K562 (cell line): Measurements from ENCODE around the gene DMXL1. TPM values are rescaled to one million over a fixed set of nuclear protein-coding genes. Genes with fewer than 3 reads are reported as not detected.

Experiments
- ELK3 ChIP-seq: fragments of 450-650 bp; formaldehyde crosslinking; IDR thresholded peaks from 2 replicates; pipeline ENCODE4 v1.4.0; 2020; ENCODE audit warnings: mild to moderate bottlenecking
- FOXJ2 ChIP-seq: fragments of 200-800 bp; sonication (Bioruptor generic); IDR thresholded peaks from 2 replicates; pipeline ENCODE4 v1.6.1; 2016; ENCODE audit warnings: missing genetic modification characterization, missing compliant biosample characterization
- MEF2D ChIP-seq: conservative IDR thresholded peaks from 2 replicates; pipeline ENCODE4 v1.6.1; 2016; ENCODE audit warnings: low read depth, missing genetic modification characterization, missing compliant biosample characterization
- MNT ChIP-seq, 2 experiments: fragments of 450-650 bp; conservative IDR thresholded peaks; 2 replicates each; pipeline ENCODE4 v1.6.1; 2017; ENCODE audit warnings: mild to moderate bottlenecking in 2 of 2, moderate library complexity in 2 of 2
- RBM34 ChIP-seq: fragments of 200-400 bp; formaldehyde crosslinking; IDR thresholded peaks from 2 replicates; pipeline ENCODE4 v1.6.1; 2018; ENCODE audit warnings: low read length, borderline replicate concordance; ENCODE audit not compliant: insufficient read depth
- SNRNP70 ChIP-seq: fragments of 200-400 bp; formaldehyde crosslinking; optimal IDR thresholded peaks from 2 replicates; pipeline ENCODE3; 2017; ENCODE audit warnings: low read depth, low read length
- TSHZ1 ChIP-seq: fragments of 250-450 bp; sonication (Bioruptor Pico); IDR thresholded peaks from 2 replicates; pipeline ENCODE4 v1.4.0; 2020; ENCODE audit warnings: mild to moderate bottlenecking, moderate library complexity
- ZNF253 ChIP-seq: fragments of 250-450 bp; sonication (Bioruptor Pico); conservative IDR thresholded peaks from 2 replicates; pipeline ENCODE4 v1.6.1; 2021; ENCODE audit warnings: mild to moderate bottlenecking
- ZNF274 ChIP-seq: IDR thresholded peaks from 2 replicates; pipeline ENCODE4 v1.6.1; 2011; ENCODE audit warnings: low read depth, mild to moderate bottlenecking, low read length, moderate library complexity, borderline replicate concordance
- ZNF518B ChIP-seq: fragments of 250-450 bp; sonication (Bioruptor Pico); IDR thresholded peaks from 2 replicates; pipeline ENCODE4 v1.5.0; 2021; ENCODE audit warnings: mild to moderate bottlenecking, moderate library complexity
- ZNF592 ChIP-seq: fragments of 450-650 bp; IDR thresholded peaks from 2 replicates; pipeline ENCODE4 v1.6.1; 2017; ENCODE audit warnings: antibody characterized with exemption, mild to moderate bottlenecking
- polyA plus RNA-seq, 8 experiments: library from polyadenylated mRNA; depleted of rRNA in 4 of 8; stranded (reverse) in 5 of 8; unstranded in 3 of 8; fragments of >200 nt; fragmentation: Nextera tagmentation in 2 of 8; fragmentation: Illumina TruSeq in 1 of 8; extraction: Ambion mirVana in 2 of 8; extraction: Trizol in 1 of 8; gene quantifications; 2 replicates each; pipeline versions ENCODE4 v1.2.1 to v1.2.3, GENCODE V29; 2011 to 2014; ENCODE audit warnings: inconsistent platforms in 1 of 8, missing spikeins in 1 of 8
- total RNA-seq, 7 experiments: library from RNA; depleted of rRNA in 6 of 7; stranded (reverse); fragments of >200 nt in 6 of 7; fragmentation: Illumina TruSeq in 2 of 7; extraction: Trizol in 2 of 7; gene quantifications; 2 replicates each; pipeline versions ENCODE4 v1.2.1 to v1.2.3, GENCODE V29; 2011 to 2021; ENCODE audit warnings: low replicate concordance in 1 of 7

Gene DMXL1
- total and polyA plus RNA-seq, 9 of the 15 experiments (the other 6 are each of a cell fraction or from before 2014, with no cell fraction given): 8.3 to 40.3 (median 30.6) TPM

- TF ChIP-seq ZNF592: peak; percentile 50; the same call in 1 of the 2 replicates
- no peak for TF ChIP-seq ZNF253 (CRISPR knock-in tag)
- TF ChIP-seq MNT (conservative IDR thresholded peaks at IDR 0.05): 0 out of 4 replicates have a peak, but pooled peaks have one; percentile 13 to 27
- TF ChIP-seq FOXJ2 (tag): no peak
- TF ChIP-seq ZNF518B (CRISPR knock-in tag): no peak
- TF ChIP-seq ZNF274: no peak
- TF ChIP-seq SNRNP70: no peak
- TF ChIP-seq ELK3 (CRISPR knock-in tag): no peak
- TF ChIP-seq RBM34: no peak
- no peak for TF ChIP-seq MEF2D (tag)
- TF ChIP-seq TSHZ1 (CRISPR knock-in tag): no peak
Observed at GRCh38 chr5:119269061-119269944, 198.4 kb downstream of the DMXL1 start (continued).
